ENCODE data around the gene SP4.

GRCh38 chr7:21468969-21469368 lies 41.1 kb downstream of the SP4 start:
- TF ChIP-seq POLR2A (IDR thresholded peaks at IDR 0.05; ENCODE audit: low read length) (no peak), GATA1 (IDR thresholded peaks at IDR 0.05; ENCODE audit: low read depth, low read length) (no peak)
